HG02642 (cell line): ENCODE data around the gene ACTA1.
"Not testable (repeated sequence)": the region's sequence is repeated elsewhere in the genome, so short reads cannot be mapped to it uniquely, and the experiment has no call there.

ENCODE experiments used
- ATAC-seq: cut with Tn5 transposase; IDR thresholded peaks from one replicate; pipeline ENCODE4 v1.9.1; 2021; ENCODE audit warnings: mild to moderate bottlenecking; ENCODE audit not compliant: unreplicated experiment, poor library complexity

Gene ACTA1

GRCh38 chr1:229410692-229411433, 23.0 kb downstream of the ACTA1 start:
- no peak for ATAC-seq

GRCh38 chr1:229410370-229410691, 23.6 kb downstream of the ACTA1 start:
- ATAC-seq, result no peak

GRCh38 chr1:229409616-229410369, 24.1 kb downstream of the ACTA1 start:
- no peak for ATAC-seq

- no peak for ATAC-seq
Measured at GRCh38 chr1:229408458-229409037, 25.3 kb downstream of the ACTA1 start.

- no peak for ATAC-seq
Measured at GRCh38 chr1:229407206-229408026, 26.5 kb downstream of the ACTA1 start.

GRCh38 chr1:229406798-229407197, 27.1 kb downstream of the ACTA1 start:
- ATAC-seq, result no peak

- ATAC-seq, result no peak
Measured at GRCh38 chr1:229403573-229403972, 30.3 kb downstream of the ACTA1 start.

GRCh38 chr1:229402993-229403392, 30.9 kb downstream of the ACTA1 start:
- ATAC-seq, result no peak

GRCh38 chr1:229402329-229402728, 31.6 kb downstream of the ACTA1 start:
- ATAC-seq, result not testable (repeated sequence)

- no peak for ATAC-seq
Measured at GRCh38 chr1:229397762-229398161, 36.1 kb downstream of the ACTA1 start.

GRCh38 chr1:229396585-229397206, 37.2 kb downstream of the ACTA1 start:
- ATAC-seq, result no peak

- ATAC-seq, result not testable (repeated sequence)
Measured at GRCh38 chr1:229394517-229394916, 39.4 kb downstream of the ACTA1 start.

GRCh38 chr1:229392936-229393335, 41.0 kb downstream of the ACTA1 start:
- ATAC-seq, result no peak

GRCh38 chr1:229390130-229390529, 43.8 kb downstream of the ACTA1 start:
- ATAC-seq, result no peak

GRCh38 chr1:229388897-229389580, 44.9 kb downstream of the ACTA1 start:
- no peak for ATAC-seq

GRCh38 chr1:229385853-229386456, 47.9 kb downstream of the ACTA1 start:
- ATAC-seq, result no peak

- no peak for ATAC-seq
Measured at GRCh38 chr1:229384822-229385221, 49.1 kb downstream of the ACTA1 start.

GRCh38 chr1:229383961-229384360, 49.9 kb downstream of the ACTA1 start:
- ATAC-seq, result no peak

GRCh38 chr1:229383188-229383587, 50.7 kb downstream of the ACTA1 start:
- ATAC-seq, result no peak
